Prostate gland (tissue), 2 donors: ENCODE results near the gene SVOP. TPM values are rescaled to one million over a fixed set of nuclear protein-coding genes. Genes with fewer than 3 reads are reported as not detected.
A peak's percentile ranks its signal among the peaks of the same experiment; 100 is the strongest.
"Not testable (repeated sequence)": the region's sequence is repeated elsewhere in the genome, so short reads cannot be mapped to it uniquely, and the experiment has no call there.

Experiments used
- DNase-seq: peaks from one replicate; pipeline ENCODE4 v3.0.0-alpha.2; 2019; ENCODE audit warnings: low spot score
- H3K27ac ChIP-seq, 2 donors: fragments of 200-600 bp; sonication (generic); 2 replicates each; pipeline ENCODE4 v1.5.1; 2017 to 2019
- H3K27me3 ChIP-seq: fragments of 200-600 bp; sonication (generic); replicated peaks from 2 replicates; pipeline ENCODE4 v1.5.1; 2019; ENCODE audit not compliant: insufficient read depth
- H3K36me3 ChIP-seq, 2 donors: fragments of 200-600 bp; sonication (generic); 1 replicate in 1 of 2; 2 replicates in 1 of 2; pipeline versions ENCODE4 v1.5.1 to v1.8.1; 2017 to 2019
- H3K4me1 ChIP-seq: fragments of 200-600 bp; sonication (generic); replicated peaks from 2 replicates; pipeline ENCODE4 v1.5.1; 2019
- H3K4me3 ChIP-seq, 2 donors: fragments of 200-600 bp; sonication (generic); 2 replicates each; pipeline ENCODE4 v1.5.1; 2017 to 2019
- H3K9me3 ChIP-seq: fragments of 200-600 bp; sonication (generic); 2 replicates; pipeline ENCODE4 v1.5.1; 2017
- CTCF ChIP-seq, 4 experiments: fragments of 200-600 bp in 2 of 4; fragments of 450-650 bp in 2 of 4; sonication (generic) in 2 of 4; IDR thresholded peaks; 1 replicate in 3 of 4; 2 replicates in 1 of 4; pipeline ENCODE4 v1.5.1; 2016 to 2019; ENCODE audit warnings: antibody characterized with exemption in 4 of 4, mild to moderate bottlenecking in 2 of 4, moderate library complexity in 2 of 4
- POLR2A ChIP-seq: fragments of 450-650 bp; IDR thresholded peaks from one replicate; pipeline ENCODE4 v1.6.1; 2016; ENCODE audit warnings: antibody characterized with exemption, mild to moderate bottlenecking
- POLR2AphosphoS5 ChIP-seq: sonication (generic); formaldehyde crosslinking; IDR thresholded peaks from one replicate; pipeline ENCODE4 v1.6.1; 2017; ENCODE audit warnings: antibody characterized with exemption
- WGBS: methylation state at CpG from one replicate; pipeline ENCODE4 v1.1.5; 2018; 5-methylcytosine and 5-hydroxymethylcytosine counted together
- intact Hi-C: fragments of 100-400 bp; cut with DNase I; formaldehyde crosslinking; loops from one replicate; pipeline ENCODE4 v1.14.2; 2022
- total RNA-seq, 2 donors: library from RNA; depleted of rRNA; stranded (reverse); fragments of >200 nt; gene quantifications; one replicate each; pipeline ENCODE4 v1.1.0, GENCODE V29; 2016

SVOP gene
- total RNA-seq, 2 donors from 2014 or later = 0.06 TPM; not detected in 1

GRCh38 chr12:109053382-109054123 lies 32.7 kb upstream of the SVOP start:
- TF ChIP-seq POLR2A (no peak), CTCF (IDR thresholded peaks at IDR 0.05) (no peak), POLR2AphosphoS5 (no peak)
- DNase-seq = no peak
- Histone ChIP-seq H3K9me3 (no peaks in the 10 kb centered on the region), H3K36me3 (no peaks in the 10 kb centered on the region), H3K4me1 (no peaks in the 10 kb centered on the region), H3K4me3 (peak overlapping the region; percentile 77 to 80), H3K27ac (peak overlapping the region in 1 of 2 donors; percentile 83), H3K27me3 (no peaks in the 10 kb centered on the region)
- 12% methylated on average over 9 of the region's 9 CpGs for WGBS
- intact Hi-C loops = no loop called here

GRCh38 chr12:109052414-109053323 lies 31.8 kb upstream of the SVOP start, which contains the start of gene USP30:
USP30 (plus strand) TSS chr12:109052576; CDS start chr12:109052679, 103 bp downstream.
- under 1% methylated on average over 61 of the region's 61 CpGs for WGBS
- TF ChIP-seq CTCF (IDR thresholded peaks at IDR 0.05) (peak in 2 of 4 experiments; percentile 5 to 23), POLR2A (peak; percentile 31), POLR2AphosphoS5 (peak; percentile 93)
- Histone ChIP-seq H3K27me3 (no peaks in the 10 kb centered on the region), H3K36me3 (no peaks in the 10 kb centered on the region), H3K27ac (peak within 1 kb of the TSS; percentile 83 to 87), H3K4me1 (no peaks in the 10 kb centered on the region), H3K9me3 (no peaks in the 10 kb centered on the region), H3K4me3 (peak within 1 kb of the TSS; percentile 77 to 80)
- DNase-seq = peak; percentile 70
- intact Hi-C loops = no loop called here

- 10% methylated on average over 6 of the region's 6 CpGs for WGBS
- H3K27ac ChIP-seq = peak overlapping the region; percentile 83 to 87
- peak overlapping the region; percentile 77 to 80 for H3K4me3 ChIP-seq
- H3K27me3 ChIP-seq = no peaks in the 10 kb centered on the region
- no peaks in the 10 kb centered on the region for H3K9me3 ChIP-seq
- TF ChIP-seq POLR2A (no peak), CTCF (IDR thresholded peaks at IDR 0.05) (no peak), POLR2AphosphoS5 (no peak)
- intact Hi-C loops = no loop called here
- H3K4me1 ChIP-seq = no peaks in the 10 kb centered on the region
- DNase-seq = no peak
- no peaks in the 10 kb centered on the region for H3K36me3 ChIP-seq
Measured at GRCh38 chr12:109052097-109052413, 31.2 kb upstream of the SVOP start.

GRCh38 chr12:109049794-109050193 lies 28.9 kb upstream of the SVOP start:
- H3K4me3 ChIP-seq, H3K4me1 ChIP-seq, DNase-seq, H3K9me3 ChIP-seq, H3K27ac ChIP-seq, intact Hi-C loops, H3K27me3 ChIP-seq, H3K36me3 ChIP-seq: not testable (repeated sequence)
- 69% methylated on average over 8 of the region's 8 CpGs for WGBS

GRCh38 chr12:109048706-109049105 lies 27.8 kb upstream of the SVOP start:
- DNase-seq, H3K27me3 ChIP-seq, H3K4me1 ChIP-seq, H3K36me3 ChIP-seq, intact Hi-C loops, H3K4me3 ChIP-seq, H3K9me3 ChIP-seq, H3K27ac ChIP-seq: not testable (repeated sequence)
- WGBS = 79% methylated on average over 3 of the region's 3 CpGs
